CD4-positive, alpha-beta T cell treated with Interleukin-4 for 4 hours (primary cell): ENCODE results near the gene CRIP2.

Source experiments
- DNase-seq: peaks from one replicate; pipeline ENCODE4 v3.0.0-alpha.2; 2020

Gene CRIP2

GRCh38 chr14:105445290-105445689, 29.3 kb upstream of the CRIP2 start:
- no peak for DNase-seq

GRCh38 chr14:105445901-105446845, 28.4 kb upstream of the CRIP2 start:
- no peak for DNase-seq

- no peak for DNase-seq
These were observed 27.6 kb upstream of the CRIP2 start for GRCh38 chr14:105446971-105447370.

- no peak for DNase-seq
These were observed 26.7 kb upstream of the CRIP2 start for GRCh38 chr14:105447651-105448640.

- peak; percentile 69 for DNase-seq
These were observed 25.9 kb upstream of the CRIP2 start for GRCh38 chr14:105448706-105449111.

- DNase-seq, result no peak
These were observed 25.1 kb upstream of the CRIP2 start for GRCh38 chr14:105449276-105450122.

GRCh38 chr14:105450123-105450505, 24.5 kb upstream of the CRIP2 start:
- DNase-seq, result no peak

GRCh38 chr14:105450864-105451720, 23.5 kb upstream of the CRIP2 start:
- no peak for DNase-seq

- DNase-seq, result no peak
These were observed 21.7 kb upstream of the CRIP2 start for GRCh38 chr14:105452963-105453362.

- no peak for DNase-seq
These were observed 20.8 kb upstream of the CRIP2 start for GRCh38 chr14:105453847-105454246.

- DNase-seq, result no peak
These were observed 19.5 kb upstream of the CRIP2 start for GRCh38 chr14:105455086-105455640.

- no peak for DNase-seq
These were observed 18.6 kb upstream of the CRIP2 start for GRCh38 chr14:105455766-105456660.

- DNase-seq, result no peak
These were observed 17.6 kb upstream of the CRIP2 start for GRCh38 chr14:105456736-105457617.

GRCh38 chr14:105458010-105458409, 16.6 kb upstream of the CRIP2 start:
- DNase-seq, result no peak

- DNase-seq, result no peak
These were observed 16.1 kb upstream of the CRIP2 start for GRCh38 chr14:105458571-105458970.

GRCh38 chr14:105460116-105460515, 14.5 kb upstream of the CRIP2 start:
- no peak for DNase-seq

GRCh38 chr14:105460616-105461015, 14.0 kb upstream of the CRIP2 start:
- no peak for DNase-seq

GRCh38 chr14:105461903-105462302, 12.7 kb upstream of the CRIP2 start:
- DNase-seq, result no peak

- DNase-seq, result no peak
These were observed 10.1 kb upstream of the CRIP2 start for GRCh38 chr14:105464501-105464900.
